NB4 (cell line): ENCODE data around the gene TNFRSF18.

ENCODE experiments used
- DNase-seq: peaks from one replicate; pipeline ENCODE4 v3.0.0; 2010; ENCODE audit warnings: low read depth
- H3K4me3 ChIP-seq: one replicate; pipeline ENCODE4 v1.5.1; 2011; ENCODE audit warnings: mild to moderate bottlenecking, low read depth, low read length, moderate library complexity
- CTCF ChIP-seq: IDR thresholded peaks from one replicate; pipeline ENCODE4 v1.5.1; 2012; ENCODE audit warnings: low read depth, low read length
- MAX ChIP-seq: IDR thresholded peaks from 2 replicates; pipeline ENCODE4 v1.6.1; 2011; ENCODE audit warnings: low read depth, low read length
- MYC ChIP-seq: IDR thresholded peaks from 2 replicates; pipeline ENCODE4 v1.6.1; 2011; ENCODE audit warnings: low read depth, low read length
- POLR2A ChIP-seq: IDR thresholded peaks from 2 replicates; pipeline ENCODE4 v1.6.1; 2011; ENCODE audit warnings: mild to moderate bottlenecking; ENCODE audit not compliant: insufficient read length; ENCODE audit errors: extremely low read depth

The TNFRSF18 gene

DNA sequence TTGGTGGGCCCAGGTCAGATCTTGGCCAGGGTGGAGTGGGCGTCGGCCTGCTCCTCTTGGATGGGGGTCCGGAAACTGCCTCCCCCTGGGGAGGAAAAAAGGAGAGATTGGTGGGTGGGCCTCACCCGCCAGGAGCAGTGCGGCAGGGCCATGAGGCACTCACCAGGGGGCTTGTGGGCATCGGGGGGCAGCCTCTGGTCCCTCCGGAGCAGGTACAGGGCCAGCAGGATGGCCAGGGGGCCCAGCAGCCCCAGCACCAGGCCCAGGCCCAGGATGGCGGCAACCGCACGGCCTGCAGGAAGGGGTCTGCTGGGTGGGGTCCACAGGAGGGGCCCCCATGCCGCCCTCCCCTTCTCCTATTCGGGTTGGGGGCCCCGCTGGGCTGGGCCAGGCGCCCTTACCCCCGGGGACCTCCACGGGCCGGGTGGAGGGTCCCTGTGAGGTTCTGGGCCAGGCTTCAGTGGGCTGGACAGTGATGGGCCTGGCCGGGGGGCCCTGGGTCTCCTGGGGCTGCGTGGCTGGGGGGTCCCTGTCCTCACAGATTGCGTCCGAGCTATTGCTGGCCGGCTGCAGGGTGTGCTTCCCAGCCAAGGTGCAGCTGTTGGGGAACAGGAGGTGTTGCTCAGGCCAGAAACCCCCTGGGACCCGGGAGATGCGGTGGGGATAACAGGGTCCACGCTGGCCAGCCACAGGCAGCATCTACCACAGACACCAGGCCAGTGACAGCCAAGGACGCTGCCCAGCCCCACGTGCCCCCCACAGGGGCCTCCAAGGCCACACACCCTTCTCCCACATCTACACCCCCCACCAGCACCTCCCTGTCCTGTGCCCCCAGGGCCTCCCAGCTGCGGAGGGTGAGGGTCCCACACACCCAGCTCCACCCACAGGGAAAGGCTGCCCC is 5.4 kb upstream of the TNFRSF18 start:
- no peak overlapping the region for H3K4me3 ChIP-seq
- TF ChIP-seq MAX (no peak), POLR2A (no peak), MYC (no peak), CTCF (no peak)
- peak; percentile 20 for DNase-seq

- TF ChIP-seq MAX (no peak), CTCF (no peak), POLR2A (no peak), MYC (no peak)
- DNase-seq = no peak
Measured at GRCh38 chr1:1210726-1211540, 4.5 kb upstream of the TNFRSF18 start.

DNA sequence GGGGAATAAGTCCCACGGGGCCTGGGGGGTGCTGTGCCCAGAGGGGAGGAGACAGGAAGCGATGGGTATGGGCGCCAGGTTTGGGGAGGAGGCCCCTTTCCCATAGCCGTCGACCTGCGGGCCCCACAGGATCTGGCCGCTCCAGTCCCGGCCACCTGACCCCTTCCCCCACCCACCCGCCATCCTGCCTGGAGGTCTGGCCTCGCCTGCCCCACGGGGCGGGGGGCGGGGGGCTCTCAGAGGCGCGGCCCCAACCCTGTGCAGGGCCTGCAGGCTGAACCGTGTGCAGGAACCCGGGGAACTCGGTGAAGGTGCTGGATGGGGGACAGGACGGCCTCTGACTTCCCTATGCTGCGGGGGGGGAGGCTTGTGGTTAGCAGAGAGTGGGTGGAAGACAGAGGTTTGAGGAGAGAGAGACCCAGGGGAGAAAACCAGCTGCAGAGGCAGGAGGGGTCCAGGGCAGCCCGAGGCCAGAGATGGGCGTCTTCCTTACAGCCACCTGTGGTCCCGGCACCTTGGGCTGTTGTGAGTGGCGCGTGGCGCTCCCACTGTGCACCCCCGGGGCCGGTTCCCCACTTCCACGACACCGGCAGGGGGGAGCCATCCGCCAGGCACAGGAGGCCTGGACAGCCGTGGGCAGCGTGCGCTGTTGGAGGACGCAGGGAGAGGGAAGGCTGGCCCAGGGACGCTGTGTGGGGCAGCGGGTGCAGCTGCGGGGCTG is 2.5 kb upstream of the TNFRSF18 start:
- DNase-seq = peak; percentile 94
- no peak overlapping the region for H3K4me3 ChIP-seq
- TF ChIP-seq MYC = peak; percentile 77
- TF ChIP-seq MAX = peak; percentile 63
- TF ChIP-seq POLR2A = no peak

More at GRCh38 chr1:1210726-1211540, 4.5 kb upstream of the TNFRSF18 start:
- no peak overlapping the region for H3K4me3 ChIP-seq

DNA sequence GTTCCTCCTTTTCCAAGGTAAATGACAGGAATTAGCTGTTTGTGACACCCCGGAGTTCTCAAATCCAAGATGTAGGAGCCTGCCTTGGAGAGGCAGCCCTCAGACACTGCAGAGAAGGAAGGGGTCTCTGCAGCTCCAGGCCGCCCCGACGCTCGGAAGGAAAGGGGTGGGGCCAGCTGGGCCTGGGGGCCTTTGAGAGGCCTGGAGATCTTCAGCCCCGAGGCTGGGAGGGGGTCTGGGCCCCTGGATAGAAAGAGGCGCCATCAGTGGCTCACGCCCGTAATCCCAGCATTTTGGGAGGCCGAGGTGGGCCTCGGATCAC is 1.1 kb upstream of the TNFRSF18 start:
- no peak for DNase-seq
- TF ChIP-seq POLR2A (no peak), MYC (no peak), MAX (no peak)
- H3K4me3 ChIP-seq = no peak overlapping the region

GRCh38 chr1:1206966-1207531 is 657 bp upstream of the TNFRSF18 start:
- H3K4me3 ChIP-seq = no peak overlapping the region
- DNase-seq = no peak
- TF ChIP-seq MYC (no peak), POLR2A (no peak), MAX (no peak), CTCF (no peak)

DNA sequence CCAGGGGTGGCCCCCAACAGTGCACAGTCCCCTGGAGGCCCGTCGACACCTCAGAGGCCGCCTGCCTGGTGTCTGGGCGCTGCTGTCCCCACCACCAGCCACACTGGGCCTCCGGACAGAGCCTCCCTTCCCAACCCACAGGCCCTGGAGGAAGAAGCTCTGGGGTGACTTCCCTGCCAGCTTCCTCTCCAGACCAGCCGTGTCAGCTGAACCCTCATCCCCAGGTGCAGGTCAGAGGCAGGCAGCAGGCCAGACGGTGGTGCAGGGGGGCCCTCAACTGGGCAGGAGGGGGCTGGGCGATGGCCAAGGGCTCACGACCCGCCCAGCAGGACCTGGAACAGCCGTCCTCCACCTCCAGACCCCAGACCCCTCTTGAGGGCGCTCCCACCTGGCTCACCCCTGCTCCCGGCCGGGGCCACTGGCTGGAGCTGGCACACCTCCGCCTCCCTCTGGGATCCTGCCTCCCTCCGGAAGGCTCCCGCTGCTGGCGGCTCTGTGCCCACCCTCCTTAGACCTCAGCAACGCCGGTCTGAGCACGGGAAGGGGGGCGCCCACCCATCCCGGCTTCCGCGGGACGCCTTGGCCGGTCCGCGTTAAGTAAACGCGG is 520 bp downstream of the TNFRSF18 start:
- H3K4me3 ChIP-seq = no peak overlapping the region
- peak; percentile 50 for DNase-seq

More for the DNA sequence above, 520 bp downstream of the TNFRSF18 start:
- TF ChIP-seq POLR2A = no peak
- no peak for TF ChIP-seq MYC
- TF ChIP-seq CTCF = no peak
- TF ChIP-seq MAX = no peak
